ENCODE results near the gene SRM.

GRCh38 chr1:11053758-11054137 lies 6.1 kb downstream of the SRM start:
- TF ChIP-seq TAF1 (IDR thresholded peaks at IDR 0.05; ENCODE audit: borderline replicate concordance, insufficient read depth, low read length) (no peak), SIN3A (IDR thresholded peaks at IDR 0.05; ENCODE audit: borderline replicate concordance, insufficient read depth, low read length) (no peak)

All from PFSK-1 (cell line).